Stomach smooth muscle (tissue), 2 donors: ENCODE data around the gene EPHA7.

Experiments
- H3K27ac ChIP-seq: one replicate; pipeline ENCODE4 v1.7.0; 2013; ENCODE audit warnings: mild to moderate bottlenecking, low read length, inconsistent platforms
- H3K27me3 ChIP-seq, 2 donors: one replicate each; pipeline ENCODE4 v1.7.0; 2013; ENCODE audit warnings: low read length in 2 of 2; ENCODE audit not compliant: insufficient read depth in 2 of 2, control insufficient read depth in 1 of 2
- H3K36me3 ChIP-seq, 2 donors: one replicate each; pipeline ENCODE4 v1.7.0; 2013; ENCODE audit warnings: low read length in 2 of 2; ENCODE audit not compliant: control insufficient read depth in 2 of 2, insufficient read depth in 2 of 2
- H3K4me1 ChIP-seq: one replicate; pipeline ENCODE4 v1.7.0; 2013; ENCODE audit warnings: low read length; ENCODE audit not compliant: control insufficient read depth, insufficient read depth
- H3K4me3 ChIP-seq, 2 donors: one replicate each; pipeline ENCODE4 v1.7.0; 2013; ENCODE audit warnings: low read length in 2 of 2
- H3K9ac ChIP-seq, 2 donors: one replicate each; pipeline ENCODE4 v1.7.0; 2013; ENCODE audit warnings: low read length in 2 of 2, mild to moderate bottlenecking in 1 of 2
- H3K9me3 ChIP-seq, 2 donors: one replicate each; pipeline ENCODE4 v1.7.0; 2013; ENCODE audit warnings: low read length in 2 of 2; ENCODE audit not compliant: control insufficient read depth in 2 of 2
- donor health status: healthy.
- donor health status: Pancreatic carcinoma.

The EPHA7 gene

GRCh38 chr6:93299622-93300021, 119.7 kb downstream of the EPHA7 start:
- Histone ChIP-seq H3K27me3 (no peaks in the 10 kb centered on the region), H3K27ac (no peak overlapping the region), H3K9ac (no peak overlapping the region), H3K36me3 (no peaks in the 10 kb centered on the region), H3K4me1 (no peaks in the 10 kb centered on the region), H3K4me3 (no peak overlapping the region), H3K9me3 (no peaks in the 10 kb centered on the region)

GRCh38 chr6:93295631-93296030, 123.7 kb downstream of the EPHA7 start:
- Histone ChIP-seq H3K9ac (no peak overlapping the region), H3K27ac (no peak overlapping the region), H3K9me3 (no peaks in the 10 kb centered on the region), H3K36me3 (no peaks in the 10 kb centered on the region), H3K4me3 (no peak overlapping the region), H3K4me1 (no peaks in the 10 kb centered on the region), H3K27me3 (no peaks in the 10 kb centered on the region)

- H3K36me3 ChIP-seq: no peaks in the 10 kb centered on the region
- H3K27ac ChIP-seq: no peak overlapping the region
- no peak overlapping the region for H3K4me3 ChIP-seq
- no peak overlapping the region for H3K9ac ChIP-seq
- H3K27me3 ChIP-seq: no peaks in the 10 kb centered on the region
- no peaks in the 10 kb centered on the region for H3K4me1 ChIP-seq
- H3K9me3 ChIP-seq: no peaks in the 10 kb centered on the region
These were observed 124.5 kb downstream of the EPHA7 start for GRCh38 chr6:93294879-93295278.

- Histone ChIP-seq H3K4me3 (no peak overlapping the region), H3K36me3 (no peaks in the 10 kb centered on the region), H3K27ac (no peak overlapping the region), H3K4me1 (no peaks in the 10 kb centered on the region), H3K27me3 (no peaks in the 10 kb centered on the region), H3K9me3 (no peaks in the 10 kb centered on the region), H3K9ac (no peak overlapping the region)
These were observed 125.5 kb downstream of the EPHA7 start for GRCh38 chr6:93293872-93294271.

- no peaks in the 10 kb centered on the region for H3K4me1 ChIP-seq
- no peak overlapping the region for H3K9ac ChIP-seq
- H3K9me3 ChIP-seq: no peaks in the 10 kb centered on the region
- no peak overlapping the region for H3K4me3 ChIP-seq
- H3K27me3 ChIP-seq: no peaks in the 10 kb centered on the region
- H3K27ac ChIP-seq: no peak overlapping the region
- H3K36me3 ChIP-seq: no peaks in the 10 kb centered on the region
These were observed 125.9 kb downstream of the EPHA7 start for GRCh38 chr6:93293460-93293859.

GRCh38 chr6:93282521-93283031, 136.8 kb downstream of the EPHA7 start:
- Histone ChIP-seq H3K27ac (no peak overlapping the region), H3K27me3 (no peaks in the 10 kb centered on the region), H3K36me3 (no peaks in the 10 kb centered on the region), H3K9me3 (no peaks in the 10 kb centered on the region), H3K4me3 (no peak overlapping the region), H3K4me1 (no peaks in the 10 kb centered on the region), H3K9ac (no peak overlapping the region)

GRCh38 chr6:93278241-93278640, 141.1 kb downstream of the EPHA7 start:
- Histone ChIP-seq H3K9me3 (no peaks in the 10 kb centered on the region), H3K4me3 (no peak overlapping the region)

GRCh38 chr6:93272896-93273295, 146.5 kb downstream of the EPHA7 start:
- Histone ChIP-seq H3K9me3 (no peaks in the 10 kb centered on the region), H3K4me3 (no peak overlapping the region), H3K4me1 (no peaks in the 10 kb centered on the region), H3K36me3 (peaks cover 0 to 3% of the 10 kb centered on the region in 2 donors), H3K27me3 (no peaks in the 10 kb centered on the region), H3K9ac (no peak overlapping the region), H3K27ac (no peak overlapping the region)

More at GRCh38 chr6:93278241-93278640, 141.1 kb downstream of the EPHA7 start:
- H3K27me3 ChIP-seq: no peaks in the 10 kb centered on the region
- H3K9ac ChIP-seq: no peak overlapping the region
- no peaks in the 10 kb centered on the region for H3K36me3 ChIP-seq
- H3K4me1 ChIP-seq: no peaks in the 10 kb centered on the region
- H3K27ac ChIP-seq: no peak overlapping the region

GRCh38 chr6:93272211-93272610, 147.1 kb downstream of the EPHA7 start:
- no peak overlapping the region for H3K9ac ChIP-seq
- H3K27me3 ChIP-seq: no peaks in the 10 kb centered on the region
- H3K4me3 ChIP-seq: no peak overlapping the region
- H3K36me3 ChIP-seq: peaks cover 0 to 5% of the 10 kb centered on the region in 2 donors
- H3K27ac ChIP-seq: no peak overlapping the region
- no peaks in the 10 kb centered on the region for H3K4me1 ChIP-seq
- H3K9me3 ChIP-seq: no peaks in the 10 kb centered on the region

GRCh38 chr6:93266116-93266817, 153.1 kb downstream of the EPHA7 start:
- no peak overlapping the region for H3K9ac ChIP-seq
- no peak overlapping the region for H3K4me3 ChIP-seq
- H3K4me1 ChIP-seq: no peaks in the 10 kb centered on the region
- no peaks in the 10 kb centered on the region for H3K27me3 ChIP-seq
- peaks cover 0 to 10% of the 10 kb centered on the region in 2 donors for H3K36me3 ChIP-seq
- H3K27ac ChIP-seq: no peak overlapping the region
- H3K9me3 ChIP-seq: no peaks in the 10 kb centered on the region

- H3K36me3 ChIP-seq: peaks cover under 1 to 8% of the 10 kb centered on the region in 2 donors
- no peaks in the 10 kb centered on the region for H3K4me1 ChIP-seq
- H3K9me3 ChIP-seq: no peaks in the 10 kb centered on the region
- H3K27me3 ChIP-seq: no peaks in the 10 kb centered on the region
- H3K4me3 ChIP-seq: no peak overlapping the region
- no peak overlapping the region for H3K9ac ChIP-seq
- no peak overlapping the region for H3K27ac ChIP-seq
These were observed 158.5 kb downstream of the EPHA7 start for GRCh38 chr6:93260881-93261280.
